Right lobe of liver (tissue), 6 donors: ENCODE results near the gene SEPTIN5. TPM values are rescaled to one million over a fixed set of nuclear protein-coding genes. Genes with fewer than 3 reads are reported as not detected.

Experiments
- ATAC-seq, 4 donors: fragments of 200-7000 bp; cut with Tn5 transposase; one replicate each; pipeline ENCODE4 v1.9.1; 2020; ENCODE audit warnings: mild to moderate bottlenecking in 4 of 4, moderate library complexity in 4 of 4
- DNase-seq, 3 donors: peaks; one replicate each; pipeline ENCODE4 v3.0.0-alpha.2; 2020
- H3K27ac ChIP-seq, 3 donors: fragments of 200-600 bp; one replicate each; pipeline ENCODE4 v1.8.0; 2022
- H3K27me3 ChIP-seq, 2 donors: fragments of 200-600 bp; one replicate each; pipeline ENCODE4 v1.8.0; 2022
- H3K36me3 ChIP-seq, 4 donors: fragments of 200-600 bp; sonication (generic) in 1 of 4; one replicate each; pipeline versions ENCODE4 v1.5.1 to v1.8.0; 2017 to 2022; ENCODE audit warnings: control low read depth in 1 of 4
- H3K4me1 ChIP-seq, 4 donors: fragments of 200-600 bp; sonication (generic) in 1 of 4; one replicate each; pipeline versions ENCODE4 v1.5.1 to v1.8.0; 2017 to 2022; ENCODE audit warnings: control low read depth in 1 of 4
- H3K4me3 ChIP-seq, 3 donors: fragments of 200-600 bp; one replicate each; pipeline ENCODE4 v1.8.0; 2022
- H3K9me3 ChIP-seq, 4 donors: fragments of 200-600 bp; sonication (generic) in 1 of 4; one replicate each; pipeline versions ENCODE4 v1.5.1 to v1.8.0; 2017 to 2022; ENCODE audit warnings: control low read depth in 1 of 4
- POLR2A ChIP-seq: fragments of 450-650 bp; IDR thresholded peaks from one replicate; pipeline ENCODE4 v1.6.1; 2017; ENCODE audit warnings: antibody characterized with exemption, mild to moderate bottlenecking
- WGBS: methylation state at CpG from one replicate; pipeline ENCODE4 v1.1.6; 2018; ENCODE audit warnings: low coverage, low lambda C conversion rate; ENCODE audit not compliant: insufficient coverage; ENCODE audit errors: missing lambda C conversion rate; 5-methylcytosine and 5-hydroxymethylcytosine counted together
- intact Hi-C, 2 donors: fragments of 100-400 bp; cut with DNase I; formaldehyde crosslinking; loops; one replicate each; pipeline versions ENCODE4 v1.11.2 to v1.14.1; 2022
- total RNA-seq, 6 experiments: library from RNA; depleted of rRNA in 2 of 6; stranded (reverse); fragments of >200 nt in 2 of 6; fragmentation: NEBNext Ultra II Directional in 3 of 6; extraction: Animal tissue kit (Norgen Biotek cat#: 25700) in 3 of 6; gene quantifications; one replicate each; pipeline versions ENCODE4 v1.1.0 to v1.2.4, GENCODE V29; 2016 to 2023
- TF ChIP-seq, protein P1 (sequence below), 4 donors: fragments of 200-600 bp in 3 of 4; fragments of 450-650 bp in 1 of 4; IDR thresholded peaks; one replicate each; pipeline versions ENCODE4 v1.5.1 to v1.8.0; 2016 to 2022; ENCODE audit warnings: antibody characterized with exemption in 4 of 4, mild to moderate bottlenecking in 2 of 4
- donor health status: DM: no; HTN: yes; CAD: no.
- donor health status: DM: no; HTN: no; CAD: no.
- donor health status: DM: no; HTN: no; CAD: no.
- donor health status: DM: no; HTN: yes; CAD: no.
- donor health status: DM: no; HTN: yes; CAD: no.

The SEPTIN5 gene
- total RNA-seq, 6 experiments from 2014 or later, result 1.3 to 3.7 (median 2.1) TPM

- ATAC-seq (no peak), DNase-seq (no peak)
- H3K36me3 ChIP-seq, result no peaks in the 10 kb centered on the region
- no peaks in the 10 kb centered on the region for H3K9me3 ChIP-seq
- TF ChIP-seq, protein P1, sequence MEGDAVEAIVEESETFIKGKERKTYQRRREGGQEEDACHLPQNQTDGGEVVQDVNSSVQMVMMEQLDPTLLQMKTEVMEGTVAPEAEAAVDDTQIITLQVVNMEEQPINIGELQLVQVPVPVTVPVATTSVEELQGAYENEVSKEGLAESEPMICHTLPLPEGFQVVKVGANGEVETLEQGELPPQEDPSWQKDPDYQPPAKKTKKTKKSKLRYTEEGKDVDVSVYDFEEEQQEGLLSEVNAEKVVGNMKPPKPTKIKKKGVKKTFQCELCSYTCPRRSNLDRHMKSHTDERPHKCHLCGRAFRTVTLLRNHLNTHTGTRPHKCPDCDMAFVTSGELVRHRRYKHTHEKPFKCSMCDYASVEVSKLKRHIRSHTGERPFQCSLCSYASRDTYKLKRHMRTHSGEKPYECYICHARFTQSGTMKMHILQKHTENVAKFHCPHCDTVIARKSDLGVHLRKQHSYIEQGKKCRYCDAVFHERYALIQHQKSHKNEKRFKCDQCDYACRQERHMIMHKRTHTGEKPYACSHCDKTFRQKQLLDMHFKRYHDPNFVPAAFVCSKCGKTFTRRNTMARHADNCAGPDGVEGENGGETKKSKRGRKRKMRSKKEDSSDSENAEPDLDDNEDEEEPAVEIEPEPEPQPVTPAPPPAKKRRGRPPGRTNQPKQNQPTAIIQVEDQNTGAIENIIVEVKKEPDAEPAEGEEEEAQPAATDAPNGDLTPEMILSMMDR (IDR thresholded peaks at IDR 0.05), result no peak
- TF ChIP-seq POLR2A, result no peak
- no peak overlapping the region for H3K27ac ChIP-seq
- no peaks in the 10 kb centered on the region for H3K4me1 ChIP-seq
- H3K4me3 ChIP-seq, result no peak overlapping the region
- intact Hi-C loops, result no loop called here
- H3K27me3 ChIP-seq, result no peaks in the 10 kb centered on the region
- WGBS, result no CpG with 5 or more reads among the region's 15 CpGs
Observed at GRCh38 chr22:19740586-19740985, 26.3 kb downstream of the SEPTIN5 start.

GRCh38 chr22:19741053-19741452, 26.8 kb downstream of the SEPTIN5 start:
- no peaks in the 10 kb centered on the region for H3K36me3 ChIP-seq
- H3K27ac ChIP-seq, result no peak overlapping the region
- no peaks in the 10 kb centered on the region for H3K4me1 ChIP-seq
- 83% methylated on average over 2 of the region's 7 CpGs for WGBS
- ATAC-seq (no peak), DNase-seq (no peak)
- no peaks in the 10 kb centered on the region for H3K9me3 ChIP-seq
- no peaks in the 10 kb centered on the region for H3K27me3 ChIP-seq
- no peak overlapping the region for H3K4me3 ChIP-seq
- intact Hi-C loops, result no loop called here
- TF ChIP-seq POLR2A, result no peak
- TF ChIP-seq, protein P1 (IDR thresholded peaks at IDR 0.05), result no peak

DNA sequence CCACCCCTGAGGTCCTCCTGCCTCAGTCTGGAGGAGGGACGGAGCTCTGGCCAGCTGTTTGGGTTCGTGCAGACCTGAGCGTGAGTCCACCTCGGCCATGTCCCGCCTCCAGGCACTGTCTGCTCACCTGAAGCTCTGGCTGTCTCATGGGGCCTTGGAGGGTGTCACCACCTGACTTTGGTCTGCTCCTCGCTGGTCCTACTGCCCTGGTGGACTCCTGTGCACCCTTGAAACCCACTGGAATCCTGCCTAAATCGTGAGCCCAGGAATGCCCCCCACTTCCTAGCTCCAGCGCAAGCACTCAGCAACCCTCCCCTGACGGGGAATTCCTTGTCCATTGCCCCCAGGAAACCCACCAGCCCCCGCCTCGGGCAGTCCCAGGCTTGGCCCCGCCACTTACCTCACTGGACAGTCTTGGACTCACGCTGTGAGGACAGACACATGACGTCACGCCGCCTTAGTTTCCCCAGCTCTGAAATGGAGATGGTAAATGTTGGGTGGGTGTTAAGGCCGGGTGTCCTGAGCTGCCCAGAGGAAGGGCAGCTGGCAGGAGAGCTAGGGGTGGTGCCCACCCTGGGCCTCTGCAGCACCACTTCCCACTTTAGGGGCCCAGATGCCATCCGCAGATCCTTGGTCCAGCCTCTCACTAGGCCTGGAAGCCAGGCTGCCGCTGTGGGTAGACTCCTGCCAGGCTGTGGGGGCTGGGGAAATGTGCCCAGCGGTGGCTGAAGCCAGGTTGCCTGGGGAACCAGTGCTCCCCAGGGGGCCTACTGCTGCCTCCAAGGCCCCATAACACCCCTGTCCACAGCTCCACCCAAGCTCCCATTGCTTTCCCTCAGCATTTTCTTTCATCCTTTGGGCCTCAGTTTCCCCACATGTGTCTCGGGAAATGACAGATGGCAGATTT, 28.1 kb downstream of the SEPTIN5 start:
- intact Hi-C loops, result no loop called here
- DNase-seq (no peak), ATAC-seq (no peak)
- Histone ChIP-seq H3K27me3 (no peaks in the 10 kb centered on the region), H3K4me1 (no peaks in the 10 kb centered on the region), H3K4me3 (no peak overlapping the region), H3K9me3 (no peaks in the 10 kb centered on the region), H3K36me3 (no peaks in the 10 kb centered on the region), H3K27ac (no peak overlapping the region)
- TF ChIP-seq, protein P1 (IDR thresholded peaks at IDR 0.05), result no peak
- no peak for TF ChIP-seq POLR2A
- 58% methylated on average over 4 of the region's 21 CpGs for WGBS

- ATAC-seq, result no peak
- no peaks in the 10 kb centered on the region for H3K27me3 ChIP-seq
- TF ChIP-seq POLR2A, result no peak
- TF ChIP-seq, protein P1 (IDR thresholded peaks at IDR 0.05), result no peak
- H3K4me3 ChIP-seq, result no peak overlapping the region
- no peaks in the 10 kb centered on the region for H3K9me3 ChIP-seq
- intact Hi-C loops, result no loop called here
- H3K36me3 ChIP-seq, result no peaks in the 10 kb centered on the region
- DNase-seq, result no peak
- 83% methylated on average over 2 of the region's 6 CpGs for WGBS
- H3K27ac ChIP-seq, result no peak overlapping the region
- no peaks in the 10 kb centered on the region for H3K4me1 ChIP-seq
Observed at GRCh38 chr22:19743081-19743480, 28.8 kb downstream of the SEPTIN5 start.
